NCI-H526 (cell line): ENCODE measurements around the gene PPCS.
A peak's percentile ranks its signal among the peaks of the same experiment; 100 is the strongest.

Source experiments
- DNase-seq, 2 experiments: peaks; one replicate each; lab custom pipeline; 2025; lab: John Stamatoyannopoulos, UW

The PPCS gene

GRCh38 chr1:42456010-42456753 is at the start of gene PPCS, which contains the start of gene ZMYND12:
TSS of gene PPCS (plus strand) at chr1:42456543. CDS start at chr1:42456566, 23 bp downstream.
TSS of gene ZMYND12 (minus strand) at chr1:42456022. CDS start at chr1:42455997, 25 bp downstream.
- peak; percentile 91 to 98 for DNase-seq

GRCh38 chr1:42414551-42415496 is 41.5 kb upstream of the PPCS start:
- no peak for DNase-seq

- DNase-seq = no peak
Observed at GRCh38 chr1:42417166-42417565, 39.2 kb upstream of the PPCS start.

- DNase-seq = no peak
Observed at GRCh38 chr1:42418516-42418915, 37.8 kb upstream of the PPCS start.

GRCh38 chr1:42419126-42419821 is 37.1 kb upstream of the PPCS start:
- DNase-seq = no peak

GRCh38 chr1:42420121-42420520 is 36.2 kb upstream of the PPCS start:
- DNase-seq = no peak

GRCh38 chr1:42420911-42421585 is 35.3 kb upstream of the PPCS start:
- DNase-seq = peak; percentile 47 to 56

GRCh38 chr1:42422737-42423136 is 33.6 kb upstream of the PPCS start:
- DNase-seq = no peak

GRCh38 chr1:42423681-42424080 is 32.7 kb upstream of the PPCS start:
- no peak for DNase-seq

- DNase-seq = no peak
Observed at GRCh38 chr1:42424201-42424600, 32.1 kb upstream of the PPCS start.

- no peak for DNase-seq
Observed at GRCh38 chr1:42427240-42427639, 29.1 kb upstream of the PPCS start.

- DNase-seq = no peak
Observed at GRCh38 chr1:42429603-42430002, 26.7 kb upstream of the PPCS start.

- DNase-seq = no peak
Observed at GRCh38 chr1:42430286-42431135, 25.8 kb upstream of the PPCS start.

GRCh38 chr1:42431514-42431913 is 24.8 kb upstream of the PPCS start:
- DNase-seq = no peak

- no peak for DNase-seq
Observed at GRCh38 chr1:42432714-42433113, 23.6 kb upstream of the PPCS start.

- DNase-seq = no peak
Observed at GRCh38 chr1:42433369-42433768, 23.0 kb upstream of the PPCS start.

- no peak for DNase-seq
Observed at GRCh38 chr1:42434340-42434739, 22.0 kb upstream of the PPCS start.

GRCh38 chr1:42439940-42440339 is 16.4 kb upstream of the PPCS start:
- DNase-seq = no peak

GRCh38 chr1:42442662-42443061 is 13.7 kb upstream of the PPCS start:
- no peak for DNase-seq

GRCh38 chr1:42449256-42449655 is 7.1 kb upstream of the PPCS start:
- DNase-seq = no peak

- DNase-seq = no peak
Observed at GRCh38 chr1:42450061-42450460, 6.3 kb upstream of the PPCS start.
